Eye (tissue), 1 donor: ENCODE data around the gene PAPSS1.
A peak's percentile ranks its signal among the peaks of the same experiment; 100 is the strongest.
"Not testable (repeated sequence)": the region's sequence is repeated elsewhere in the genome, so short reads cannot be mapped to it uniquely, and the experiment has no call there.

Experiments used
- DNase-seq: peaks from one replicate; pipeline ENCODE4 v3.0.0-alpha.2; 2015

PAPSS1 gene

DNA sequence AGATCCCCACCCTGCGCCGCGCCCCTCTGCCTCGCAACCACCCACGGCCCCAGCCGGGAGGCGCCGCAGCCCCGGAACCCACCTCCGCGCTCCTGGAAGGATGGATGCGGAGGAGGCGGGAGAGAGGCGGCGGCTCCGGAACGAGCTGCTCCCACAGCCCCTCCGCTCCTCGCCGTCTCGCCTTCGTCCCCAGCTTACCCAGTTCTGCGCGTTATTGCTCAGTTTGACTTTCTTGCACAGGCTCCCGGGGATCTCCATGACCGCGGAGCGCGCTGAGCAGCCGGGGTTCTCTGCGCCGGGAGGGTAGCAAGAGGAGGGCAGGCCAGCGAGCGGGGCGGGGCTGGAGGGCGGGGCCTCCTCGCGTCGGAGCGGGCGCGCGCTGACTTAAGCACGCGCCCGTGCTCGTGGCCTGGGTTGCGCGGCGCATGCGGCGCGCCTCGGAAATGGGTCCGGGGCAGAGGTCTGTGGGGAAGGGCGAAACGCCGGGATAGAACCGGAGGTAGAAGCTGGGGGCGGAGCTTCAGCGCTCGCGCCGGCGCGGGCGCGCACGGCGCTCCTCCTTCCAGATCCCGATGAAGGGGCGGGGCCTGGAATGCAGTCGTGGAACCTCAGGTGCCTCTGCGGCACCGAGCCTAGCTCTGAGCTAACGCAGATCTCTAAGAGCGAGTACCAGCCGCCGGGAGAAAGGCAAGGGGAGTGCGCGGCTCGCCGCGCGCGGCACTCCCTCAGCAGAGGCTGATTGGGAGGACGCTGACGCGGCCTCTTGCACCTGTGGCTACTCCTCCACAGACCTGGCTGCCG lies at the start of gene PAPSS1:
PAPSS1 (minus strand) TSS at position 313 of the 801 bp plus-strand sequence; CDS start at position 258, 55 bp downstream.
- peak; percentile 99 for DNase-seq

DNA sequence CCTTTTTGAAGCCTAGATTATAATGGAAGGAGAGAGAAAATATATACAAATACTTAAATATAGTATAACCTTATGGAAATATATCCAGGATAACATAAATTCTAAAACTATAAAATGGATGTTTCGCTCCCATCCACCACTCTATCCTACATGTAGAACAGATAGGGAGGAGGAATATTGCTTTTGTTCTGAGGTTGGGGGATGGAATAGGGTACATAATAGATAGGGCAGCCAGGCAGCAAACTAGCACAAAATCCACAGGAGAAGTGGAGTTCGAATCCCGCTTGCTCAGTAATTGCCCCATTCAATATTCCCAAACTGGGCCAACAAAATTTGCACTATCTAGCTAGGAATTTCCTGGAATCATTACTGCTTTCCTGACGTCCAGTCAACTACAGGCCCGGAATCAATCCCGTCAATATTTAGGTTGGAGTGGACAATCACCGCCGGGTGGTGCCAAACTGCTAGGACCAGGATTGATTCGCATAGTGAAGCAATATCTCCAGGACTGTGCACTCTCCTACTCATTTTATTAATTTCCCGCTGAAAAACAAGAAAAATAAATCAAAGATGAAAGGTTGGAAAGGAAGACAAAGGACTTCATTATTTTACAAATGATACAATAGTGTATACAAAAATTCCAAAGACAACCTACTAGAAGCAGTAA lies 40.4 kb upstream of the PAPSS1 start:
- DNase-seq = no peak

DNA sequence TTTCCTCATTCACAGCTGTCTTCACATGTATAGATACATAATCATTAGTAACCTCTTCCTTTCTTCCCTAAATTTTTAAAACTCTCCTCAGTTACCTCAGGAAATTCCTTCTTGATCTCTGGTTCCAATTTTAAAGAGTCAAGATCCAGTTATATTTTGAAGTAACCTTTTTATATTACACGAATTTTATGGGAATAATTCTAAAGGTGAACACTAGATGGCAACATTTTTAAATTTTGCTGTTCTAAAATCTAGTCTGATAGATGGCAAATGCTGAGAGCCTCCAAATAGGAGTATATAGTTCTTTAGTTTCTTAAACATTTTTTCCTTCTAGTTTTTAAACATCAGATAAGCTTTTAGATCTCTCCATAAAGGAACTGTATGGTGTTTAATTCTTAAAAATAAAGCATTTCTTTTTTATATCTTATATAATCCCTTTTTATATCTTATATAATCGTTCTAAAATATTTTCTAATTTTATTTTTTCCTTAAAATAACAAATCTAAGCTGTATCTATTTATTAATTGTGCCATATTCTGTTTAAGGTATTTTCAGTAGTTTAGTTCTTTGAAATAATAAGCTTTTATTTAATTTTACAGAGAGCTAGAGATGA lies 37.9 kb upstream of the PAPSS1 start:
- DNase-seq = peak; percentile 56

DNA sequence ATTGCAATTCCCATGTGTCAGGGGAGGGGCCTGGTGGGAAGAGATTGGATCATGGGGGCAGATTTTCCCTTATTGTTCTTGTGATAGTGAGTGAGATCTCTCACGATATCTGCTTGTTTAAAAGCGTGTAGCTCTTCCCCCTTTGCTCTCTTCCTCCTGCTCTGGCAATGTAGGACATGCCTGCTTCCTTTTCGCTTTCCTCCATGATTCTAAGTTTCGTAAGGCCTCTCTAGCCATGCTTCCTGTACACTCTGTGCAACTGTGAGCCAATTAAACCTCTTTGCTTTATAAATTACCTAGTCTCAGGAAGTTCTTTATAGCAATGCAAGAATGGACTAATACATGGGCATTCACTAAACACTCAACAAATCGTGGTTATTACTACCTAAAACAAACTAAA lies 37.2 kb upstream of the PAPSS1 start:
- no peak for DNase-seq

DNA sequence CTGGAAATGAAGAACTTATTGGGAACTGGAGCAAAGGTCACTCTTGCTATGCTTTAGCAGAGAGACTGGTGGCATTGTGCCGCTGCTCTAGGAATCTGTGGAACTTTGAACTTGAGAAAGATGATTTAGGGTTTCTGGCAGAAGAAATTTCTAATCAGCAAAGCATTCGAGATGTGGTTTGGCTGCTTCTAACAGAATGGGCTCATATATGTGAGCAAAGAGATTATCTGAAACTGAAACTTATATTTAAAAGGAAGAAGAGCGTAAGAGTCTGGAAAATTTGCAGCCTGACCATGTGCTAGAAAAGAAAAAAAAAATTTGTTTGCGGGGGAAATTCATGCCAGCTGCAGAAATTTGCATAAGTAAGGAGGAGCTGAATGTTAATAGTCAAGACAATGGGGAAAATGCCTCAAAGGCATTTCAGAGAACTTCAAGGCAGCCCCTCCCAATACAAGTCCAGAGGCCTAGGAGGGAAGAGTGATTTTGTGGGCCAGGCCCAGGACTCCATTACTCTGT lies 35.9 kb upstream of the PAPSS1 start:
- no peak for DNase-seq

DNA sequence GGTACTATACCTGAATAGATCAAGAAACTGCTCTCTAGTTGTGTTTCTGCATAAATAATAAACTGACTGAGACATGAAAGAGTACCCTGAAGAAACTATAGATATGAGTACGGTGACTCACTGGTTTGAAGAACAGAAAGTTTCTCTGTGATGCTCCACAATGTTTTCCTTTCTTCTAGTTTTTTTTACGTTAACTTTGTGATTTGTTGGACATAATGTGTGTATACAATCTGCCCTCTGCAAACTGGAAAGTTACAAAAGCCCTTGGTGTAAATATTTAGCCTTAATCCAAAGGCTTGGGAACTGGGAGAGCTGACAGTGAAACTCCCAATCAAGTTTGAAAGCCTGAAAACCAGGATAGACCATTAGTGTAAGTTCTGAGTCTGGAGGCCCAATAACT lies 31.6 kb upstream of the PAPSS1 start:
- DNase-seq = no peak

DNA sequence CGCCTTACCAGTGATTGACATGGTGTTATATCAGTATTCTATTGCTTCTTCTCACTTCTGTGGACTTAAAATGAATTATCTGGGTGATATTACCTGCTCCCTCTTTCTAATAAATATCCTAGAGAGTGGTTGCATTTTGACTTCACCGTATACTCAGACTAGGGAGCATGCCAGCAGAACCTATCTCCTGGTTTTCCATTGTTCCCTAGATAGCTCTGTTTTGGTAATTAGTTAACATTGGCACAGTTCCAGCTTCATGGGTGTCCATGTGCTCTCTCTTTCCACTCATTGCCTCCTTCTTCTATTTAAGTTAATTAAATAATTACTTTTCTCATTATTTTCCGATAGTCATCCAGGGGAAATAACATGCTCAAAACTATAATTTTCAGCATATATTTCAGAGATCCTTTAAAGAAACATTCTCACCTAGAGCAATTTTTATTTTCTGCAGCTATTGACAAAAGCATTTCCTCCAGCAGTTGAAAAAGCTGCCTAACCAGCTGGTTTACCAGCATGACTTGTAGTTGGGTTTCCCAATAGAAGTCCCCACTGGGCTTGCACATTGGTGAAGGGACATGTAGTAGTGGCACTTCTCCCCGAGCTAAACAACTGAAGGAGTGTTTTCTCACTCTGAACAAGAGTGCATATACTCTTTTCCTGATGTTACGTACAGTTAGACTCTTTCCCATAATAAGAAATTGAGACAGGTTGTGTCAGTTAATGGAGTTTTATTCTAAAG lies 27.9 kb upstream of the PAPSS1 start:
- no peak for DNase-seq

DNA sequence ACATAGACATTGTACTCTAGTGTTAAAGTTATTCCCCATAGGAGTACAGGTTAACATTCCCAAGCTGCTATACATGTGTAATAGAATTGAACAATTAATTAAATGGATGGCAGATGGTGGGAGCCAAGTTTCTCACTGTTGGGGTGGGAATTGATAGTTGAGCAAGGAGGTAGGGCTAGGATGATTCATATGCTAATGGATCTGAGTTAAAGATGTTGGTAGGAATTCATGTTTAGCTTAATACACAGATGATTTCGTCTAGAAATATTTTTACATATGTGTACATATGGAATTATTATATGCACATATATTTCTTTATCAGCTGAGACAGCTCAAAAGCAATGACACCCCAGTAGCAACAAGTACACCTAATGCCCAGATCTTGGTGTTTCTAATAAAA lies 26.1 kb upstream of the PAPSS1 start:
- no peak for DNase-seq

DNA sequence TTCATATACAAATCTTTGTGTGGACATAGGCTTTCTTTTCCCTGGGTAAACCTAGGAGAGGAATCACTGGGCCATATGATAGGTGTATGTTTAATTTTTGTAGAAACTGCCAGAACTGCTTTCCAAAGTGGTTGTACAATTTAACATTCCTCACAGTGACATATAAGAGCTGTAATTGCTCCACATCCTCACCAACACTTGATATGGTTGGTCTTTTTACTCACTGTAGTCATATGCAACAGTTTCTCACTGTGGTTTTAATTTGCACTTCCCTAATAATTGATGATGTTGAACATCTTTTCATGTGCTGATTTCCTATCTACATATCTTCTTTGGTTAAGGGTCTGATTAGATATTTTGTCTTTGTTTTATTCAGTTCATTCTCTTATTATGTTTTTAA lies 24.5 kb upstream of the PAPSS1 start:
- no peak for DNase-seq

DNA sequence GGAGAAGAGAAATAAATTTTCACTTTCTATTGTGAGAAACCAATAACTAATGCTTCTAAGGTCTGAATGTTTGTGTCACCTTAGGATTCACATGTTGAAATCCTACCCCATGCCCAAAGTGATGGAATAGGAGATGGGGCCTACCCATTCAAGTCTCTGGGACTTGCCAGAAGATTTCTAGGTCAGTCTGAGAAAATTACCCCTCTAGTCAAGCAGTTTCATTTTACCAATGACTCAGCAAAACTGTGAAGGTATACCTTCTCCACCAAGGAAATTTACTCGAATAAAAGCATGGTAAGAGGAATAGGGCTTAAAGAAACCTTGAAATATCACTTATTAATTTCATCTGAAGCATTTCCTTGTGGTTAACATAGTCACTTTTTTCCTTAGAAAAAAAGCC lies 23.5 kb upstream of the PAPSS1 start:
- DNase-seq = no peak

DNA sequence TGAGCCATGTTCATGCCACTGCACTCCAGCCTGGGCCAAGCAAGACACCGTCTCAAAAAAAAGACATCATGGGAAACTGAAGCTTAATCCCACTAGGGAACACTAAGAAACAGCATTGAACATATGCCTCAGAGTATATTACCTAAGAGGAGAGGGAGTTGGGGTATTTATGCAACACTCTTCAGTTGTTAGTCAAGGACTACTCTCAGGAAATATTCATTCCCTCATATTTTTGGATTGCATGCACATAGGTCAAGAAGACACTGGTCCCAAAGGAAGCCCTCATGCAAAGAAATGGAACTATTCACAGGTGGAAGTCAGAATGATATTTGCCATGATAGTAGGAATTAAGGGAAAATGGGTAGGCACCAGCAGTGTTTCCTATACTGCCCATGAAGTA lies 22.8 kb upstream of the PAPSS1 start:
- DNase-seq = no peak

DNA sequence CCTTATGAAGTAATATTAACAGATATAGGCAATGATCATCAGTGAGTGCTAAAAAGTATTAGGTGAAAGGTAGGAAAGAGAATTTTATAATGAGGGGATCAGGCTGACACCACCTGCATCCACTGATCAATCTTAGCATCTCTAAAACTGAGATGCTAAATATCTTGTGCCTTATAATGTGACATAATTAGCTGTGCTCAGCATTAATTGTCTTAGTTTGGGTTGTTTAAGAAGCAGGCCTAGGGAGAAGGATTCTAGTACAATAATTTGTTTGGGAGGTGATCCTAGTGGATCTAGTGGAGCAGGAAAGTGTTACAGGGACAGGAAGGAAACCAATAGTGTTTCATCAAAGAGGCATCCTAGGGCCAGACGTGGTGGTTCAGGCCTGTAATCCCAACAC lies 22.2 kb upstream of the PAPSS1 start:
- DNase-seq = no peak

DNA sequence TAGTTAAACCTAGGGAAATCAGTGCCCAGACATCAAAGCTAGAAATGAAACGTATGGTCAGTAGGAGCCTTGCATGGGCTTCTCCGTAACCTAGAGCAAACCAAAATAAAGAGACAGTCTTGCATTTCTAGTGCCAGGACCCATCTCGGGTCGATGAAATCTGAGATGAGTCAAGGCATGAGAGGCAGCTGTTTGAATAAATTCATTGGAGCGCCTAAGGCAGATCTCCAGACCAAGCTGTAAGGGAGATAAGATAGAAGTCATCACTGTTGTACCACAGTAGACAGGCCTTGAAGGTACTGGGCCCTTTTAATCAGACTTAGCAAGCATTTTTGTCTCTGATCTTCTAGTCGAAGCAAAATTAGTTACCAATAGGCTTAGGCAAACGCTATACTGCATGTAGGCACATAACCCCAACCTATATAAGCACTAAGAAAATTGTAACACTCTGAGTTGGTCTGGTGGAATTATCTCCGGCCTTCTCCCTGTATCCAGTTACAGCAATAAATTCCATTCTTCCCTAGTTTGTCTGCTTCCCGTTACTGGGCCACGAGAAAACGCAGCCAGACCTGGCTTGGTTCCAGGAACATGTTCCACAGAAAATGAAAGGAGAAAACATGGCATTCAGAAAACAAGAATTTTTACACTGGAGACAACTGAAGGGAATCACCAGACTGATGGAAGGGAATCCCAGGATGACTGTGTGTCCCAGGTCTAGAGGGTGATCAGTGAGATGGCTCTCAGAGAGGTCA lies 21.1 kb upstream of the PAPSS1 start:
- peak; percentile 69 for DNase-seq

DNA sequence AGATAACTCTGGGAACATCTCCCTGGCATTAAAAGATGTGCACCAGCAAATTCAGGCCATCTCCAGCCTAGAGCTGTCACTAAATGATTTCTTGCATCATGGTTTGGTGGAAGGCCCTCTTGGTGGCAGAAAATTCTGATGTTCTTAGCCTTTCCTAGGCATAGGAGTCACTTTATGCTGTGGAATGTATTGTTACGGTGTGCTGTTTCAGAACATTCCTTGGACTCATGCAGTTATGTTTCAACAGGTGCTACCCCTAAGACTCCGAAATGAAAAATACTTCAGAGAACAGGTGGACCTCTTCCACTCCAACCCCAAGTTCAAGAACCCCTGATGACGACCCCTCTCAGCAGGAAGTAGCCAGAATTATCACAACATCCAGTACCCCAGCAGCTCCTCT lies 20.3 kb upstream of the PAPSS1 start:
- peak; percentile 41 for DNase-seq

DNA sequence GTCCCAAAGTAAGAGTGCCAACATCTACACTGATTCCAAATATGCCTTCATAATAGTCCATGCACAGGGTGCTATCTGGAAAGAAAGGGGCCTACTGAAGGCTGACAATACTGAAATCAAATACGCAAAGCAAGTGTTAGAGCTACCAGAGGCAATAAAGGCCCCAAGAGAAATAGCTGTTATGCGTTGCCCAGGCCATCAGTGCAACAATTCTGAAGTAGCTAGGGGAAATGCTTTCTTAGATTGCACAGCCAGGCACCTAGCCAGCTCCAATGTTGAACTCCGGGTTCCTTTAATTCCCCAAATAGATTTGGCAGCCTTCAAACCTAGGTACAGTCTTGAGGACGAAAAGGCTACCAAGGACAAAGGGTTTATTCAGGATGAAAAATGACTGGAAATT lies 17.4 kb upstream of the PAPSS1 start:
- no peak for DNase-seq

DNA sequence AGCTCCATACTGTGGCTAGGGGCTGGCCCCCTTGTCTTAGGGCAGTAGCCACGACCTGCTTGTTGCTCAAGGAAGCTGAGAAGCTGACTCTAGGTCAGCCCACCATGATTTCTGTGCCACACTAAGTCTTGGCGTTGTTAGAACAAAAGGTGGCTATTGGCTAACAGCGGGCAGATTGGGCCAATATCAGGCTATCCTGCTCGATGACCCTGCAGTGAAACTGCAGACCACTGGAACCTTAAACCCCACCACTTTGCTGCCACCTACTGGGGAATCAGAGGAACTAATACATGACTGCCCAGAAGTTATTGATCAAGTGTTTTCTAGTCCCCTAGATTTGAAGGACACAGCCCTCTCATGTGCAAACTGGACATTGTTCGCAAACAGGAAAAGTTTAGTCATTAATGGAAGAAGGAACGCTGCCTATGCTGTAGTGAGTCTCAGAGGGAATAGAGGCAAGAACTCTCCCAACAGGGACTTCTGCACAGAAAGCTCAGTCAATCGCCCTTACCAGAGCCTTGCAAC lies 17.0 kb upstream of the PAPSS1 start:
- DNase-seq = peak; percentile 72

DNA sequence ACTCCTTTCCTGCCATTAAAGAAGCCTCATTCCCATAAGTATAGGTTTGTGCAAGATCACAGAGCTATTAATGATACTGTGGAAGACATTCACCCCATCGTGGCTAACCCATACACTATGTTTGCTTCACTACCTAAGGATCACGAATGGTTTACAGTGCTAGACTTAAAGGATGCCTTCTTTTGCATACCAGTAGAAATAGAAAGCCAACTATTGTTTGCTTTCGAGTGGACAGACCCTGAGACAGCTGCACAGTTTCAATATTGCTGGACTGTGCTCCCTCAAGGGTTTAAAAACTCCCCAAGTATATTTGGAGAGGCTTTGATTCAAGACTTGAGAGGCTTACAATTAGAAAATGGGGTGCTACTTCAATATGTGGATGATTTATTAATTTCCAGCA lies 16.0 kb upstream of the PAPSS1 start:
- no peak for DNase-seq

DNA sequence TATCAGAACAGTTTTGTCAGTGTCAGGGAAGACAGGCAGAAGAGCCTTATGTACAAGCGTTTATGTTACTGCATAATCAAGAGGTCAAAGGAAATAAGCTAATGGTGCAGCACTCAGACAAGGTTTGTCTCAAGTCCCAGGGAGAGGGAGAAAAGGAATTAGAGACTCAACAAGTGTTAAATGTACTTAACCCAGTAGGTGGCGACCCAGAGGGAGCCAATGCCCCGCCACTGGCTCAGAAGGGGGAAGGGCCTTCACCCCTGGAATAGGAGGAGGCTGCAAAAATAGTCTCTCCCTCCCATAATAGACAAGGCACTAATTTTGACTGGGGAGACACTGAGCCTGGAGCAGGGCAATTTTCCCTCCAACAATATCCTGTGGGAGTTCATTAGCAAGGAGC lies 14.1 kb upstream of the PAPSS1 start:
- DNase-seq = no peak

DNA sequence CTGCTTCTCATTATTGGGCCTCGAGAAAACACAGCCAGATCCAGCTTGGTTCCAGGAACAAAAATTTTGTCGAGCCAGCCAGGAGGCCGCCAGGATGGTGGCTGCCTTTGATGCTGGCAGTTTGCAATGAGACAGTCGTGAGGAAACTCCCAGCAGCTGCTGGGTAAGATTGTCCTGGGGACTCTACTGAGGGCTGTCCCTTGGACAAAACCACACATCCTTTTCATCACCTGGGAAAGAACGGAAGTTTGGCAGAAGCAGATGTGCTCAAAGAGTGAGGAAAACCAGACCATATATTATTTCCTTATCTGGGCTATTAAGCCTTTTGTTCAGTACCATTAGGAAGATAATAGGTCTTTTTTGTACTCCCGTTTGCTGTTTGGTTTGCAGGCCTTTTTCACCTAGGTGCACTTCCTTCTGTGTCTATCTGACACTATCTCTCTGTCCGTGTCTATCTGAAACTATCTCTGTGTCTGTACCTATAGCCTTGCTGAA lies 13.4 kb upstream of the PAPSS1 start:
- no peak for DNase-seq

DNA sequence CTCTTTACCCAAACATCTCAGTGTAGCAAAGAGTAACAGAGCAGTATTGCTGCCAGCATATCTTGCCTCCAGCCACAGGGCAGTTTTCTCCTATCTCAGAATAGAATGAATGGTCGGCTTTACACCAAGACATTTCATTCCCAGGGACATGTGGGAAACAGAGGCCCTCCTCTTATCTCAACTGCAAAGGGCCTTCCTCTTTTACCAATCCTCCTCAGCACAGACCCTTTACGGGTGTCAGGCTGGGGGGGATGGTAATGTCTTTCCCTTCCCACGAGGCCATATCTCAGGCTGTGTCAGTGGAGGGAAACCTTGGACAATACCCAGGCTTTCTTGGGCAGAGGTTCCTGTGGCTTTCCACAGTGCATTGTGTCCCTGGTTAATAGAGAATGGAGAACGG lies 9.0 kb upstream of the PAPSS1 start:
- not testable (repeated sequence) for DNase-seq

DNA sequence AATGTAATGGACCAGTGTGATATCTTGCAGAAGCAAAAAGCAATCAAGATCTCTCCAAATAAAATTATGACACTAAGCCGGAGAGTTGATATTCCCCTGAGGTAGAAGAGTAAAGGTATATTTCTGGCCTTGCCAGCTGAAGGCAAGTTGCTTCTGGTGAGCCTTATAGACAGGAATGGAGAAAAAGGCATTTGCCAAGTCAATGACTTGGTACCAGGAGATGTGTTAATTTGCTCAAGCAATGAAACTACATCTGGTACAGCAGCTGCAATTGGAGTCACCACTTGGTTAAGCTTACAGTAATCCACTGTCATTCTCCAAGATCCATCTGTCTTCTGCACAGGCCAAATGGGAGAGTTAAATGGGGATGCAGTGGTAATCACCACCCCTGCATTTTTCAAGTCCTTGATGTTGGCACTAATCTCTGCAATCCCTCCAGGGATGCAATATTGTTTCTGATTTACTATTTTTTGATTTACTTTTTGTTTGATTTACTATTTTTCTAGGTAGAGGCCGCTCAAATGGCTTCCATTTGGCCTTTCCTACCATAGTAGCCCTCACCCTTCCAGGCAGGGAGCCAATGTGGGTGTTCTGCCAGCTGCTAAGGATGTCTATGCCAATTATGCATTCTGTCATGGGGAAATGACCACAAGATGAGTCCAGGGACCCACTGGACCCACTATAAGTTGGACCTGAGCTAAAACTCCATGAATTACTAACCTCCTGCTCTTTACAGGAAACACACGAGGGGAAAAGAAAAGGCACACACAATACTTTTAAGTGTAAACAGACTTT lies 6.3 kb upstream of the PAPSS1 start:
- not testable (repeated sequence) for DNase-seq
